ENCODE results near the gene NRDC. TPM values are rescaled to one million over a fixed set of nuclear protein-coding genes. Genes with fewer than 3 reads are reported as not detected.
"Not testable (repeated sequence)": the region's sequence is repeated elsewhere in the genome, so short reads cannot be mapped to it uniquely, and the experiment has no call there.

NRDC gene
- total and polyA plus RNA-seq, 5 donors from 2014 or later: 62.4 to 143 (median 75.5) TPM

DNA sequence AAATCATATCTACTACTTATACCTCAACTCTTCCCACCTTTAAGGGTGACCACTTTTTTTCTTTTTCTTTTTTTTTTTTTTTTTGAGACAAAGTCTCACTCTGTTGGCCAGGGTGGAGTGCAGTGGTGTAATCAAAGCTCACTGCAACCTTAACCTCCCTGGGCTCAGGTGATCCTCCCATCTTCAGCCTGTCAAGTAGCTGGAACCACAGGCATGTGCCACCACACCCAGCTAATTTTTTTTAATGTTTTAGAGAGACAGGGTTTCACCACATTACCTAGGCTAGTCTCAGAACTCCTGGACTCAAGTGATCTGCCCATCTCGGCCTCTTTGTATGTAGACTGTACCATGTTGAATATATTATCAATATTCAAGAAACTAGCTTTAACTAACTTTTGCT lies 39.4 kb downstream of the NRDC start:
- DNase-seq (no peak), ATAC-seq (ENCODE audit: low read depth in 2 of 2) (no peak)
- no peaks in the 10 kb centered on the region for H3K27me3 Mint-ChIP-seq
- Histone ChIP-seq H3K9me3 (ENCODE audit: control insufficient read depth in 2 of 2, low read length in 2 of 2) (no peaks in the 10 kb centered on the region), H3K27ac (ENCODE audit: insufficient read depth, low read length, poor library complexity, severe bottlenecking) (no peak overlapping the region), H3K27me3 (ENCODE audit: control insufficient read depth, insufficient read depth, low read length) (no peaks in the 10 kb centered on the region), H3K36me3 (ENCODE audit: control insufficient read depth, insufficient read depth, low read length) (peaks cover 30% of the 10 kb centered on the region), H3K4me3 (ENCODE audit: low read depth, low read length) (no peak overlapping the region), H3K4me1 (ENCODE audit: control insufficient read depth, insufficient read depth, low read length, poor library complexity, severe bottlenecking) (no peaks in the 10 kb centered on the region)
- H3K4me1 Mint-ChIP-seq: peaks cover 25 to 39% (median 32%) of the 10 kb centered on the region in 4 donors
- H3K4me3 Mint-ChIP-seq: no peak overlapping the region
- H3K36me3 Mint-ChIP-seq: peaks cover 22% of the 10 kb centered on the region
- no peak overlapping the region for H3K27ac Mint-ChIP-seq
- H3K9me3 Mint-ChIP-seq: no peaks in the 10 kb centered on the region

DNA sequence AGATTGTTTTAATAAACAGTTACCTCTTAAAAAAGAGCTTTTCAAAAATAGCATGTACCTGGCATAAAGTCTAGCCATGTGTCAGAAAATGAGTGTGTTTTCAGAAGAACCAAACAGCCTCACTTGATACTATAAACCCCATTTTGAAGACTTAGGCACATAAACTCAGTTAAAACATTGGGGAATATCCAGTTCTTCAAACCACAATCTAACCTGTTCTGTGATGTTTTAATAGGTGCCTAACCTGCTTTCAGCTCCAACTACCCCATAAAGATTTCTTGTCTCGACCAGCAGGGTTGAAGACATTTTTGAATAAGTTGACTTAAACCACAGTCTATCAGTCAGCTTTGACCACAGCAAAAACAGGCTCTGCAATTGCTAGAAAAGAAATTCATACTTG lies 41.3 kb downstream of the NRDC start:
- no peak overlapping the region for H3K27ac ChIP-seq (ENCODE audit: insufficient read depth, low read length, poor library complexity, severe bottlenecking)
- ATAC-seq (ENCODE audit: low read depth in 2 of 2): no peak
- Mint-ChIP-seq H3K27ac (peak overlapping the region in 1 of 3 donors; percentile 56), H3K36me3 (peaks cover 22% of the 10 kb centered on the region), H3K4me1 (peaks cover 19 to 27% (median 21%) of the 10 kb centered on the region in 4 donors), H3K27me3 (no peaks in the 10 kb centered on the region), H3K4me3 (no peak overlapping the region), H3K9me3 (no peaks in the 10 kb centered on the region)
- no peaks in the 10 kb centered on the region for H3K9me3 ChIP-seq (ENCODE audit: control insufficient read depth in 2 of 2, low read length in 2 of 2)
- H3K36me3 ChIP-seq (ENCODE audit: control insufficient read depth, insufficient read depth, low read length): peaks cover 46% of the 10 kb centered on the region
- DNase-seq: no peak
- H3K4me3 ChIP-seq (ENCODE audit: low read depth, low read length): no peak overlapping the region
- H3K4me1 ChIP-seq (ENCODE audit: control insufficient read depth, insufficient read depth, low read length, poor library complexity, severe bottlenecking): no peaks in the 10 kb centered on the region
- H3K27me3 ChIP-seq (ENCODE audit: control insufficient read depth, insufficient read depth, low read length): no peaks in the 10 kb centered on the region

DNA sequence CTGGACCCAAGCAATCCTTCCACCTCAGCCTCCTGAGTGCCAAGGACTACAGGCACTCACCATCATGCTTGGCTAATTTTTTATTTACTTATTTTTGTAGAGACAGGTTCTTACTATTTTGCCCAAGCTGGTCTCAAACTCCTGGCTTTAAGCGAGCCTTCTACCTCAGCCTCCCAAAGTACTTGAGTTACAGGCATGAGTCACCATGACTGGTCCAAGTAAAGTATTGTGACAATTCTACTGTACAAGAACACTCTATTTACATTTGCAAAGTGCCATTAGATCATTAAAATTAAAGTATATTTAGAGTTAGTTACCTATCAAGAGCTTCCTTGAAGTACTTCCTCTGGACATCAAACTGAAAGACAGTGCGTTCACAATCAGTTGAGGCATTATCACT lies 44.8 kb downstream of the NRDC start:
- H3K27ac Mint-ChIP-seq: peak overlapping the region in 2 of 3 donors; percentile 9 to 54
- no peak overlapping the region for H3K4me3 Mint-ChIP-seq
- DNase-seq: no peak

GRCh38 chr1:51829058-51829457 lies 49.5 kb downstream of the NRDC start:
- no peaks in the 10 kb centered on the region for H3K9me3 ChIP-seq (ENCODE audit: control insufficient read depth in 2 of 2, low read length in 2 of 2)
- no peaks in the 10 kb centered on the region for H3K27me3 ChIP-seq (ENCODE audit: control insufficient read depth, insufficient read depth, low read length)
- Mint-ChIP-seq H3K9me3 (no peaks in the 10 kb centered on the region), H3K27ac (no peak overlapping the region), H3K36me3 (peaks cover 18% of the 10 kb centered on the region), H3K4me3 (no peak overlapping the region), H3K4me1 (peaks cover 0 to 13% (median 1%) of the 10 kb centered on the region in 4 donors), H3K27me3 (no peaks in the 10 kb centered on the region)
- ATAC-seq (ENCODE audit: low read depth in 2 of 2): no peak
- no peak for DNase-seq
- no peaks in the 10 kb centered on the region for H3K4me1 ChIP-seq (ENCODE audit: control insufficient read depth, insufficient read depth, low read length, poor library complexity, severe bottlenecking)
- H3K27ac ChIP-seq (ENCODE audit: insufficient read depth, low read length, poor library complexity, severe bottlenecking): no peak overlapping the region
- H3K36me3 ChIP-seq (ENCODE audit: control insufficient read depth, insufficient read depth, low read length): peaks cover 63% of the 10 kb centered on the region
- no peak overlapping the region for H3K4me3 ChIP-seq (ENCODE audit: low read depth, low read length)

More for the DNA sequence above, 44.8 kb downstream of the NRDC start:
- peaks cover 19% of the 10 kb centered on the region for H3K36me3 Mint-ChIP-seq
- Histone ChIP-seq H3K4me1 (ENCODE audit: control insufficient read depth, insufficient read depth, low read length, poor library complexity, severe bottlenecking) (no peaks in the 10 kb centered on the region), H3K9me3 (ENCODE audit: control insufficient read depth in 2 of 2, low read length in 2 of 2) (no peaks in the 10 kb centered on the region), H3K4me3 (ENCODE audit: low read depth, low read length) (no peak overlapping the region), H3K27ac (ENCODE audit: insufficient read depth, low read length, poor library complexity, severe bottlenecking) (no peak overlapping the region), H3K27me3 (ENCODE audit: control insufficient read depth, insufficient read depth, low read length) (no peaks in the 10 kb centered on the region), H3K36me3 (ENCODE audit: control insufficient read depth, insufficient read depth, low read length) (peaks cover 48% of the 10 kb centered on the region)
- no peaks in the 10 kb centered on the region for H3K27me3 Mint-ChIP-seq
- peaks cover 4 to 14% (median 7%) of the 10 kb centered on the region in 4 donors for H3K4me1 Mint-ChIP-seq
- no peak for ATAC-seq (ENCODE audit: low read depth in 2 of 2)
- H3K9me3 Mint-ChIP-seq: no peaks in the 10 kb centered on the region

DNA sequence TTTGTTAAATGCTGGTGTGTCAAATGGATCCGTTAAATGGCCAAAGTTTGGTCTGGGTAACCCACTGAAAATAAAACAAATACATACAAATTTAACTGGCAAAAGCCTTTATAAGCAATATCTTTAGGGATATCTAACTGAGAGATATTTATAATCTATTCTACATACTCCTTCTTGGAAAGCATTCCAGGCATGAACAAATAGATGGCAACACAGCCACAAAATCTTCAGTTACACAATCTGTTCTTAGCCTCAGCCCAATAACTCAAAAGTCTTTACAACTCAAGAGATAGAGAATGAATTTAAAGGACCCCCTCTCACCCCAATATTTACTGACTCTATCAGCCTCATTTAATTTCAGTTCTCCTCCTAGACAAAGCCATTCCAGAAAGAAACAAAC lies 58.7 kb downstream of the NRDC start:
- H3K4me1 Mint-ChIP-seq: peaks cover 0 to 7% (median 2%) of the 10 kb centered on the region in 4 donors
- no peaks in the 10 kb centered on the region for H3K27me3 Mint-ChIP-seq
- Histone ChIP-seq H3K27me3 (ENCODE audit: control insufficient read depth, insufficient read depth, low read length) (no peaks in the 10 kb centered on the region), H3K36me3 (ENCODE audit: control insufficient read depth, insufficient read depth, low read length) (peaks cover 57% of the 10 kb centered on the region), H3K9me3 (ENCODE audit: control insufficient read depth in 2 of 2, low read length in 2 of 2) (no peaks in the 10 kb centered on the region), H3K4me1 (ENCODE audit: control insufficient read depth, insufficient read depth, low read length, poor library complexity, severe bottlenecking) (no peaks in the 10 kb centered on the region), H3K27ac (ENCODE audit: insufficient read depth, low read length, poor library complexity, severe bottlenecking) (no peak overlapping the region), H3K4me3 (ENCODE audit: low read depth, low read length) (no peak overlapping the region)
- H3K36me3 Mint-ChIP-seq: peaks cover 43% of the 10 kb centered on the region
- no peak for ATAC-seq (ENCODE audit: low read depth in 2 of 2)
- H3K4me3 Mint-ChIP-seq: no peak overlapping the region
- no peaks in the 10 kb centered on the region for H3K9me3 Mint-ChIP-seq
- H3K27ac Mint-ChIP-seq: peak overlapping the region in 1 of 3 donors; percentile 18
- DNase-seq: no peak

- not testable (repeated sequence) for H3K9me3 ChIP-seq (ENCODE audit: control insufficient read depth in 2 of 2, low read length in 2 of 2); H3K27me3 ChIP-seq (ENCODE audit: control insufficient read depth, insufficient read depth, low read length); H3K27ac ChIP-seq (ENCODE audit: insufficient read depth, low read length, poor library complexity, severe bottlenecking); H3K27ac Mint-ChIP-seq; H3K9me3 Mint-ChIP-seq; H3K27me3 Mint-ChIP-seq; H3K4me1 ChIP-seq (ENCODE audit: control insufficient read depth, insufficient read depth, low read length, poor library complexity, severe bottlenecking); H3K4me3 Mint-ChIP-seq; H3K4me3 ChIP-seq (ENCODE audit: low read depth, low read length); ATAC-seq (ENCODE audit: low read depth in 2 of 2); DNase-seq
- H3K36me3 Mint-ChIP-seq: peaks cover 45% of the 10 kb centered on the region
- peaks cover 0 to 15% (median 3%) of the 10 kb centered on the region in 4 donors for H3K4me1 Mint-ChIP-seq
- peaks cover 59% of the 10 kb centered on the region for H3K36me3 ChIP-seq (ENCODE audit: control insufficient read depth, insufficient read depth, low read length)
Observed at GRCh38 chr1:51819021-51819420, 59.5 kb downstream of the NRDC start.

- Histone ChIP-seq H3K27me3 (ENCODE audit: control insufficient read depth, insufficient read depth, low read length) (no peaks in the 10 kb centered on the region), H3K4me3 (ENCODE audit: low read depth, low read length) (no peak overlapping the region), H3K4me1 (ENCODE audit: control insufficient read depth, insufficient read depth, low read length, poor library complexity, severe bottlenecking) (no peaks in the 10 kb centered on the region), H3K36me3 (ENCODE audit: control insufficient read depth, insufficient read depth, low read length) (peaks cover 59% of the 10 kb centered on the region), H3K27ac (ENCODE audit: insufficient read depth, low read length, poor library complexity, severe bottlenecking) (no peak overlapping the region), H3K9me3 (ENCODE audit: control insufficient read depth in 2 of 2, low read length in 2 of 2) (no peaks in the 10 kb centered on the region)
- peaks cover 50% of the 10 kb centered on the region for H3K36me3 Mint-ChIP-seq
- ATAC-seq (ENCODE audit: low read depth in 2 of 2): no peak
- H3K9me3 Mint-ChIP-seq: no peaks in the 10 kb centered on the region
- no peak for DNase-seq
- peaks cover 0 to 16% (median 3%) of the 10 kb centered on the region in 4 donors for H3K4me1 Mint-ChIP-seq
- no peak overlapping the region for H3K4me3 Mint-ChIP-seq
- no peaks in the 10 kb centered on the region for H3K27me3 Mint-ChIP-seq
- peak overlapping the region in 1 of 3 donors; percentile 30 for H3K27ac Mint-ChIP-seq
Observed at GRCh38 chr1:51818487-51818886, 60.0 kb downstream of the NRDC start.

DNA sequence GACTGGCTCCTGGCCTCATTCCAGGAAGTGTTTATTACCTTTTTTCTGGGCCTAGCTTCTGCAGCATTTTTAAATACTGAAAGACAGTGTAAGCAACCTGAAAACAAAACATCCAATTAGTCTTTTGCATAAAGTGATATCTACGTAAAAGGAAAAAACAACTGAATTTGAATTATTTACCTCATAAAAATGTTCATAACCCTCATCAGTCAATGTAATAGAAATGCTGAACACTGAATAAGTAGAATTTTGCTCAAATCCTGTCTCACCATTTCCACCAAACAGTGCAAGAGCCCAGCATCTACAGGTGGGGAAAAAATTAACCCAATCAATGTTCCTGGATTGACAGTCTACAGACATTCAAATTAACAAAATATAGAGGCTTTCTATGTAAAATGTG lies 64.0 kb downstream of the NRDC start:
- peaks cover 34% of the 10 kb centered on the region for H3K36me3 Mint-ChIP-seq
- H3K4me1 Mint-ChIP-seq: peaks cover 0 to 10% (median 3%) of the 10 kb centered on the region in 4 donors
- DNase-seq (no peak), ATAC-seq (ENCODE audit: low read depth in 2 of 2) (no peak)
- no peaks in the 10 kb centered on the region for H3K9me3 ChIP-seq (ENCODE audit: control insufficient read depth in 2 of 2, low read length in 2 of 2)
- no peak overlapping the region for H3K4me3 ChIP-seq (ENCODE audit: low read depth, low read length)
- H3K36me3 ChIP-seq (ENCODE audit: control insufficient read depth, insufficient read depth, low read length): peaks cover 61% of the 10 kb centered on the region
- H3K27me3 Mint-ChIP-seq: no peaks in the 10 kb centered on the region
- no peaks in the 10 kb centered on the region for H3K4me1 ChIP-seq (ENCODE audit: control insufficient read depth, insufficient read depth, low read length, poor library complexity, severe bottlenecking)
- H3K4me3 Mint-ChIP-seq: no peak overlapping the region
- no peaks in the 10 kb centered on the region for H3K27me3 ChIP-seq (ENCODE audit: control insufficient read depth, insufficient read depth, low read length)
- no peak overlapping the region for H3K27ac ChIP-seq (ENCODE audit: insufficient read depth, low read length, poor library complexity, severe bottlenecking)
- no peaks in the 10 kb centered on the region for H3K9me3 Mint-ChIP-seq
- H3K27ac Mint-ChIP-seq: peak overlapping the region in 1 of 3 donors; percentile 76

Measured in CD4-positive, CD25-positive, alpha-beta regulatory T cell (primary cell).